Adipocyte (in vitro differentiated cells): ENCODE data around the gene TRAPPC13.
A peak's percentile ranks its signal among the peaks of the same experiment; 100 is the strongest.

Source experiments
- DNase-seq: peaks from one replicate; pipeline ENCODE4 v3.0.0-alpha.2; 2015; ENCODE audit warnings: low read depth
- H3K27me3 ChIP-seq: replicated peaks from 2 replicates; pipeline ENCODE4 v1.7.0; 2013; ENCODE audit warnings: mild to moderate bottlenecking, low read length, moderate library complexity; ENCODE audit not compliant: control insufficient read depth, insufficient read depth
- H3K36me3 ChIP-seq: 2 replicates; pipeline ENCODE4 v1.7.0; 2013; ENCODE audit warnings: low read length, mild to moderate bottlenecking, moderate library complexity; ENCODE audit not compliant: control insufficient read depth, insufficient read depth, severe bottlenecking
- H3K4me1 ChIP-seq: 2 replicates; pipeline ENCODE4 v1.7.0; 2013; ENCODE audit warnings: mild to moderate bottlenecking, low read length, moderate library complexity; ENCODE audit not compliant: control insufficient read depth, insufficient read depth
- H3K4me3 ChIP-seq: 2 replicates; pipeline ENCODE4 v1.7.0; 2013; ENCODE audit warnings: mild to moderate bottlenecking, low read length, moderate library complexity
- H3K9ac ChIP-seq: 2 replicates; pipeline ENCODE4 v1.7.0; 2013; ENCODE audit warnings: mild to moderate bottlenecking, low read length, moderate library complexity
- H3K9me3 ChIP-seq: 2 replicates; pipeline ENCODE4 v1.7.0; 2013; ENCODE audit warnings: mild to moderate bottlenecking, low read length, moderate library complexity; ENCODE audit not compliant: control insufficient read depth

The TRAPPC13 gene

GRCh38 chr5:65682148-65682547 is 57.3 kb downstream of the TRAPPC13 start:
- H3K4me3 ChIP-seq, result no peak overlapping the region
- no peaks in the 10 kb centered on the region for H3K27me3 ChIP-seq
- H3K9ac ChIP-seq, result no peak overlapping the region
- peaks cover 25% of the 10 kb centered on the region for H3K36me3 ChIP-seq
- no peaks in the 10 kb centered on the region for H3K9me3 ChIP-seq
- peaks cover 3% of the 10 kb centered on the region for H3K4me1 ChIP-seq
- DNase-seq, result no peak

- H3K36me3 ChIP-seq, result peaks cover 12% of the 10 kb centered on the region
- H3K27me3 ChIP-seq, result no peaks in the 10 kb centered on the region
- H3K9me3 ChIP-seq, result no peaks in the 10 kb centered on the region
- H3K4me3 ChIP-seq, result no peak overlapping the region
- H3K9ac ChIP-seq, result no peak overlapping the region
- H3K4me1 ChIP-seq, result peaks cover 8% of the 10 kb centered on the region
- DNase-seq, result no peak
These were observed 68.3 kb downstream of the TRAPPC13 start for GRCh38 chr5:65693121-65693520.

GRCh38 chr5:65695162-65695755 is 70.4 kb downstream of the TRAPPC13 start:
- no peak for DNase-seq

GRCh38 chr5:65695896-65696295 is 71.1 kb downstream of the TRAPPC13 start:
- Histone ChIP-seq H3K36me3 (peaks cover 17% of the 10 kb centered on the region), H3K9ac (no peak overlapping the region), H3K4me1 (peaks cover 8% of the 10 kb centered on the region), H3K27me3 (no peaks in the 10 kb centered on the region), H3K4me3 (no peak overlapping the region), H3K9me3 (no peaks in the 10 kb centered on the region)
- no peak for DNase-seq

More at GRCh38 chr5:65695162-65695755, 70.4 kb downstream of the TRAPPC13 start:
- Histone ChIP-seq H3K4me3 (no peak overlapping the region), H3K4me1 (peaks cover 8% of the 10 kb centered on the region), H3K27me3 (no peaks in the 10 kb centered on the region), H3K36me3 (peaks cover 18% of the 10 kb centered on the region), H3K9ac (no peak overlapping the region), H3K9me3 (no peaks in the 10 kb centered on the region)

GRCh38 chr5:65696892-65697291 is 72.1 kb downstream of the TRAPPC13 start:
- Histone ChIP-seq H3K9me3 (no peaks in the 10 kb centered on the region), H3K4me1 (peaks cover 8% of the 10 kb centered on the region), H3K27me3 (no peaks in the 10 kb centered on the region), H3K9ac (no peak overlapping the region), H3K36me3 (peaks cover 17% of the 10 kb centered on the region), H3K4me3 (no peak overlapping the region)
- DNase-seq, result peak; percentile 26

- peaks cover 24% of the 10 kb centered on the region for H3K36me3 ChIP-seq
- no peak overlapping the region for H3K9ac ChIP-seq
- DNase-seq, result no peak
- peaks cover 8% of the 10 kb centered on the region for H3K4me1 ChIP-seq
- H3K27me3 ChIP-seq, result no peaks in the 10 kb centered on the region
- no peak overlapping the region for H3K4me3 ChIP-seq
- no peaks in the 10 kb centered on the region for H3K9me3 ChIP-seq
These were observed 74.5 kb downstream of the TRAPPC13 start for GRCh38 chr5:65699338-65699737.

GRCh38 chr5:65702036-65702435 is 77.2 kb downstream of the TRAPPC13 start:
- H3K9ac ChIP-seq, result no peak overlapping the region
- peaks cover 5% of the 10 kb centered on the region for H3K4me1 ChIP-seq
- H3K9me3 ChIP-seq, result no peaks in the 10 kb centered on the region
- DNase-seq, result no peak
- no peaks in the 10 kb centered on the region for H3K27me3 ChIP-seq
- peaks cover 19% of the 10 kb centered on the region for H3K36me3 ChIP-seq
- H3K4me3 ChIP-seq, result no peak overlapping the region

- H3K27me3 ChIP-seq, result no peaks in the 10 kb centered on the region
- H3K4me1 ChIP-seq, result peaks cover 8% of the 10 kb centered on the region
- H3K36me3 ChIP-seq, result peaks cover 10% of the 10 kb centered on the region
- no peak for DNase-seq
- H3K9ac ChIP-seq, result no peak overlapping the region
- no peak overlapping the region for H3K4me3 ChIP-seq
- no peaks in the 10 kb centered on the region for H3K9me3 ChIP-seq
These were observed 79.9 kb downstream of the TRAPPC13 start for GRCh38 chr5:65704621-65705239.

- Histone ChIP-seq H3K4me1 (peaks cover 8% of the 10 kb centered on the region), H3K27me3 (no peaks in the 10 kb centered on the region), H3K36me3 (peaks cover 23% of the 10 kb centered on the region), H3K9ac (no peak overlapping the region), H3K4me3 (no peak overlapping the region), H3K9me3 (no peaks in the 10 kb centered on the region)
- DNase-seq, result no peak
These were observed 82.8 kb downstream of the TRAPPC13 start for GRCh38 chr5:65707663-65708062.

- H3K9ac ChIP-seq, result no peak overlapping the region
- H3K36me3 ChIP-seq, result peaks cover 19% of the 10 kb centered on the region
- DNase-seq, result peak; percentile 47
- peaks cover 8% of the 10 kb centered on the region for H3K4me1 ChIP-seq
- no peaks in the 10 kb centered on the region for H3K27me3 ChIP-seq
- no peaks in the 10 kb centered on the region for H3K9me3 ChIP-seq
- no peak overlapping the region for H3K4me3 ChIP-seq
These were observed 83.3 kb downstream of the TRAPPC13 start for GRCh38 chr5:65708145-65708544.
